H1 (cell line): ENCODE data around the gene CNTN5. TPM values are rescaled to one million over a fixed set of nuclear protein-coding genes. Genes with fewer than 3 reads are reported as not detected.
"Not testable (repeated sequence)": the region's sequence is repeated elsewhere in the genome, so short reads cannot be mapped to it uniquely, and the experiment has no call there.

ENCODE experiments used
- CTCF ChIA-PET: fragments of 300-600 bp; sonication (Branson Sonifier 250); formaldehyde crosslinking; loops from one replicate; lab custom pipeline; 2021; ENCODE audit not compliant: partially characterized antibody; lab: Charles Lee
- POLR2A ChIA-PET: fragments of 300-600 bp; sonication (Branson Sonifier 250); formaldehyde crosslinking; loops from one replicate; lab custom pipeline; 2021; ENCODE audit warnings: inconsistent platforms; ENCODE audit not compliant: partially characterized antibody; lab: Charles Lee
- DNase-seq, 2 experiments: peaks; one replicate each; pipeline versions ENCODE4 v3.0.0 to v3.0.0-alpha.2; 2010 to 2022; ENCODE audit warnings: low spot score in 2 of 2, low read depth in 1 of 2, mixed read lengths in 1 of 2
- FAIRE-seq: peaks from 2 replicates; lab custom pipeline; 2011; peaks lifted over from hg19 to GRCh38; lab: Jason Lieb, UNC
- H2AFZ ChIP-seq: 2 replicates; pipeline ENCODE4 v1.8.1; 2012; ENCODE audit warnings: low read length, inconsistent platforms
- H2AK5ac ChIP-seq: 2 replicates; pipeline ENCODE4 v1.6.1; 2013; ENCODE audit warnings: low read depth, low read length
- H2BK120ac ChIP-seq: replicated peaks from 2 replicates; pipeline ENCODE3; 2013; ENCODE audit warnings: low read depth, low read length, inconsistent platforms
- H2BK12ac ChIP-seq: 2 replicates; pipeline ENCODE4 v1.6.1; 2013; ENCODE audit warnings: low read depth, low read length
- H2BK15ac ChIP-seq: 2 replicates; pipeline ENCODE4 v1.6.1; 2013; ENCODE audit warnings: low read length
- H2BK20ac ChIP-seq: 2 replicates; pipeline ENCODE4 v1.6.1; 2013; ENCODE audit warnings: low read length
- H2BK5ac ChIP-seq: 2 replicates; pipeline ENCODE4 v1.6.1; 2013; ENCODE audit warnings: low read depth, low read length
- H3K14ac ChIP-seq: 2 replicates; pipeline ENCODE4 v1.6.1; 2013; ENCODE audit warnings: inconsistent platforms; ENCODE audit not compliant: insufficient read length
- H3K18ac ChIP-seq: 2 replicates; pipeline ENCODE4 v1.6.1; 2013; ENCODE audit warnings: low read length; ENCODE audit errors: extremely low read depth
- H3K23ac ChIP-seq: 2 replicates; pipeline ENCODE4 v1.6.1; 2013; ENCODE audit warnings: inconsistent platforms; ENCODE audit not compliant: insufficient read length
- H3K23me2 ChIP-seq: 2 replicates; pipeline ENCODE4 v1.6.1; 2013; ENCODE audit warnings: low read depth, low read length
- H3K27ac ChIP-seq: 2 replicates; pipeline ENCODE4 v1.6.1; 2011; ENCODE audit warnings: low read depth, low read length, inconsistent platforms
- H3K27me3 ChIP-seq, 4 experiments: replicated peaks in 1 of 4; 1 replicate in 1 of 4; 2 replicates in 3 of 4; pipeline versions ENCODE4 v1.6.1 to v1.8.1; 2011 to 2013; ENCODE audit warnings: low read length in 3 of 4, mild to moderate bottlenecking in 3 of 4, inconsistent platforms in 2 of 4, mixed read lengths in 2 of 4, moderate library complexity in 1 of 4; ENCODE audit not compliant: control insufficient read depth in 3 of 4, insufficient read depth in 3 of 4; ENCODE audit errors: extremely low read depth in 1 of 4
- H3K36me3 ChIP-seq, 4 experiments: 2 replicates each; pipeline versions ENCODE4 v1.6.1 to v1.8.1; 2011 to 2013; ENCODE audit warnings: mild to moderate bottlenecking in 4 of 4, low read length in 3 of 4, moderate library complexity in 2 of 4, control low read depth in 1 of 4, inconsistent platforms in 1 of 4; ENCODE audit not compliant: insufficient read depth in 4 of 4, control insufficient read depth in 2 of 4
- H3K4ac ChIP-seq: replicated peaks from 2 replicates; pipeline ENCODE3; 2013; ENCODE audit warnings: low read length, low read depth, mixed read lengths, inconsistent platforms; ENCODE audit not compliant: insufficient read length
- H3K4me1 ChIP-seq, 4 experiments: replicated peaks in 1 of 4; 1 replicate in 1 of 4; 2 replicates in 3 of 4; pipeline versions ENCODE4 v1.6.1 to v1.8.1; 2011 to 2013; ENCODE audit warnings: low read length in 3 of 4, inconsistent platforms in 2 of 4, mixed read lengths in 1 of 4; ENCODE audit not compliant: insufficient read depth in 4 of 4, control insufficient read depth in 3 of 4
- H3K4me2 ChIP-seq, 2 experiments: 2 replicates each; pipeline versions ENCODE4 v1.6.1 to v1.8.1; 2011 to 2013; ENCODE audit warnings: low read depth in 2 of 2, low read length in 2 of 2, control low read depth in 1 of 2, inconsistent platforms in 1 of 2, mild to moderate bottlenecking in 1 of 2; ENCODE audit not compliant: insufficient read depth in 1 of 2
- H3K4me3 ChIP-seq, 4 experiments: fragments of 200-600, 300-600 bp in 1 of 4; sonication (generic), shearing (Covaris generic), sonication (Bioruptor Twin) in 1 of 4; 2 replicates each; pipeline versions ENCODE4 v1.5.1 to v1.8.1; 2011 to 2016; ENCODE audit warnings: low read length in 4 of 4, low read depth in 3 of 4, control low read depth in 2 of 4, inconsistent platforms in 2 of 4, mild to moderate bottlenecking in 2 of 4, mixed read lengths in 1 of 4, moderate library complexity in 1 of 4; ENCODE audit not compliant: insufficient read depth in 2 of 4; ENCODE audit errors: extremely low read depth in 1 of 4
- H3K56ac ChIP-seq: replicated peaks from 2 replicates; pipeline ENCODE3; 2013; ENCODE audit warnings: low read depth, mild to moderate bottlenecking, mixed read lengths, low read length, inconsistent platforms; ENCODE audit not compliant: insufficient read length
- H3K79me1 ChIP-seq: 2 replicates; pipeline ENCODE4 v1.6.1; 2013; ENCODE audit warnings: low read depth, low read length, control low read depth
- H3K79me2 ChIP-seq, 2 experiments: 2 replicates each; pipeline versions ENCODE4 v1.6.1 to v1.8.1; 2012 to 2013; ENCODE audit warnings: low read length in 2 of 2, mild to moderate bottlenecking in 2 of 2, inconsistent platforms in 1 of 2; ENCODE audit not compliant: insufficient read depth in 2 of 2, control insufficient read depth in 1 of 2
- H3K9ac ChIP-seq, 4 experiments: replicated peaks in 1 of 4; 1 replicate in 1 of 4; 2 replicates in 3 of 4; pipeline versions ENCODE4 v1.6.1 to v1.8.1; 2011 to 2013; ENCODE audit warnings: low read depth in 3 of 4, low read length in 3 of 4, control low read depth in 2 of 4, mild to moderate bottlenecking in 2 of 4, moderate library complexity in 2 of 4, inconsistent platforms in 1 of 4; ENCODE audit errors: extremely low read depth in 1 of 4
- H3K9me3 ChIP-seq, 2 experiments: 2 replicates each; pipeline versions ENCODE4 v1.6.1 to v1.8.1; 2012 to 2013; ENCODE audit warnings: mild to moderate bottlenecking in 2 of 2, moderate library complexity in 2 of 2, control low read depth in 1 of 2, inconsistent platforms in 1 of 2, low read depth in 1 of 2, low read length in 1 of 2, mixed read lengths in 1 of 2; ENCODE audit not compliant: insufficient read depth in 2 of 2
- H4K20me1 ChIP-seq, 2 experiments: replicated peaks in 1 of 2; 2 replicates each; pipeline versions ENCODE3 to v1.8.1; 2011 to 2013; ENCODE audit warnings: inconsistent platforms in 2 of 2, low read length in 2 of 2, mild to moderate bottlenecking in 1 of 2; ENCODE audit not compliant: insufficient read depth in 2 of 2, control insufficient read depth in 1 of 2
- H4K5ac ChIP-seq: 2 replicates; pipeline ENCODE4 v1.6.1; 2013; ENCODE audit warnings: low read length, low read depth, mixed read lengths, inconsistent platforms; ENCODE audit not compliant: insufficient read length
- H4K8ac ChIP-seq: 2 replicates; pipeline ENCODE4 v1.8.0; 2013; ENCODE audit warnings: mild to moderate bottlenecking, moderate library complexity, low read length, inconsistent platforms; ENCODE audit not compliant: insufficient read depth; ENCODE audit errors: extremely low read depth
- H4K91ac ChIP-seq: replicated peaks from 2 replicates; pipeline ENCODE3; 2013; ENCODE audit warnings: low read length, mixed read lengths, inconsistent platforms; ENCODE audit not compliant: insufficient read length
- WGBS, 2 experiments: shearing (Covaris generic) in 1 of 2; methylation state at CpG; one replicate each; pipeline versions ENCODE4 v1.1.6 to v1.1.7; 2013 to 2015; ENCODE audit warnings: low lambda C conversion rate in 2 of 2, mixed read lengths in 2 of 2, inconsistent platforms in 1 of 2, low coverage in 1 of 2, missing lambda C conversion rate in 1 of 2; ENCODE audit not compliant: insufficient replicate concordance in 2 of 2, insufficient coverage in 1 of 2, insufficient read length in 1 of 2; ENCODE audit errors: extremely low coverage in 1 of 2, missing lambda C conversion rate in 1 of 2; 5-methylcytosine and 5-hydroxymethylcytosine counted together
- polyA plus RNA-seq, 7 experiments: library from polyadenylated mRNA; depleted of rRNA in 3 of 7; stranded (reverse) in 5 of 7; unstranded in 2 of 7; fragments of >200 nt in 5 of 7; fragments of 200-250 nt in 2 of 7; gene quantifications; 1 replicate in 5 of 7; 2 replicates in 1 of 7; 4 replicates in 1 of 7; pipeline versions ENCODE4 v1.2.1 to v1.2.3, GENCODE V29; 2011 to 2013; ENCODE audit warnings: missing spikeins in 2 of 7, mixed read lengths in 2 of 7
- total RNA-seq: library from RNA; stranded (reverse); fragmentation: NEBNext Ultra II Directional; extraction: Animal tissue kit (Norgen Biotek cat#: 25700); gene quantifications from 2 replicates; pipeline ENCODE4 v1.2.1, GENCODE V29; 2021

The CNTN5 gene
- total and polyA plus RNA-seq, 2 of the 8 experiments (the other 6 are each of a cell fraction or from before 2014, with no cell fraction given): not detected

DNA sequence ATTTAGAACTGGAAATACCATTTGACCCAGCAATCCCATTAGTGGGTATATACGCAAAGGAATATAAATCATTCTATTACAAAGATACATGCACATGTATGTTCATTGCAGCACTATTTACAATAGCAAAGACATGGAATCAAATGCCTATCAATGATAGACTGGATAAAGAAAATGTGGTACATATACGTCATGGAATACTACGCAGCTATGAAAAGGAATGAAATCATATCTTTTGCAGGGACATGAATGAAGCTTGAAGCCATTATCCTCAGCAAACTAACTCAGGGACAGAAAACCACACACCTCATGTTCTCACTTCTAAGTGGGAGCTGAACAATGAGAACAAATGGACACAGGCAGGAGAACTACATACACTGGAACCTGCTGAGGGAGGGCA, 113.1 kb downstream of the CNTN5 start:
- H3K27ac ChIP-seq, H3K9me3 ChIP-seq, H2BK15ac ChIP-seq, H2BK12ac ChIP-seq, H2AK5ac ChIP-seq, H3K14ac ChIP-seq, H3K4me1 ChIP-seq, H2BK20ac ChIP-seq, H2BK120ac ChIP-seq, FAIRE-seq, H3K79me2 ChIP-seq, POLR2A ChIA-PET, H4K5ac ChIP-seq, DNase-seq, H3K4ac ChIP-seq, H2BK5ac ChIP-seq, H2AFZ ChIP-seq, H3K56ac ChIP-seq, H4K91ac ChIP-seq, H3K4me3 ChIP-seq, H4K8ac ChIP-seq, H3K79me1 ChIP-seq, H3K18ac ChIP-seq, H3K9ac ChIP-seq, H3K36me3 ChIP-seq, H3K27me3 ChIP-seq, H3K23me2 ChIP-seq, H3K4me2 ChIP-seq, H4K20me1 ChIP-seq, H3K23ac ChIP-seq: not testable (repeated sequence)
- CTCF ChIA-PET: interaction anchor here (0.6 kb wide), 1 partner anchor 9 kb away, joined by 3 read pairs; no protein-coding TSS in a partner anchor
- 97% methylated on average over 3 of the region's 3 CpGs; no CpG with 5 or more reads in 1 of the 2 experiments for WGBS, 2 experiments
